Measurements from ENCODE around the gene OR11G2. TPM values are rescaled to one million over a fixed set of nuclear protein-coding genes. Genes with fewer than 3 reads are reported as not detected.
"Not testable (repeated sequence)": the region's sequence is repeated elsewhere in the genome, so short reads cannot be mapped to it uniquely, and the experiment has no call there.

The OR11G2 gene, protein sequence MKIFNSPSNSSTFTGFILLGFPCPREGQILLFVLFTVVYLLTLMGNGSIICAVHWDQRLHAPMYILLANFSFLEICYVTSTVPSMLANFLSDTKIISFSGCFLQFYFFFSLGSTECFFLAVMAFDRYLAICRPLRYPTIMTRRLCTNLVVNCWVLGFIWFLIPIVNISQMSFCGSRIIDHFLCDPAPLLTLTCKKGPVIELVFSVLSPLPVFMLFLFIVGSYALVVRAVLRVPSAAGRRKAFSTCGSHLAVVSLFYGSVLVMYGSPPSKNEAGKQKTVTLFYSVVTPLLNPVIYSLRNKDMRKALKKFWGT
- not detected for total RNA-seq

DNA sequence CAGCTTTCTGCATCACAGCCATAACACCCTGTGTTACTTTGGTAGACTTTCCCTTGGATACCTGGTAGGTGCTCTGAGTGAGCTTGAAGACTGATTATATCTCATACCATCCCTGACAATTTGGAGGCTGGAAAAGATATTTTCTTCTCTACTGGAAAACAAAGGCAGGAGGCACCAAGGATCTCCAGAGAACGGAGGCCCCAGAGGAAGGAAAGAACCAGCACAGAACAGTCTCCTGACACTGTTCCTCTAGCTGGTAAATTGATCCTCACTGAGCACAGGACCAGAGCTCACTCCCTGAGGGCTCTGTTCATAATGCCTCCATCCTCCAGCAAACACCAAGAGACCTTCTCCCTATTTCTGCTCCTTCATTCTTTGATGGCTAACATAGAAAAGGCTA lies at the start of gene OR11G2:
OR11G2 (plus strand) TSS at position 301 of the 400 bp plus-strand sequence. CDS start 6,542 bp downstream, outside the sequence.
- H3K4me3 ChIP-seq, result no peak within 1 kb of the TSS
- TF ChIP-seq, protein P1, sequence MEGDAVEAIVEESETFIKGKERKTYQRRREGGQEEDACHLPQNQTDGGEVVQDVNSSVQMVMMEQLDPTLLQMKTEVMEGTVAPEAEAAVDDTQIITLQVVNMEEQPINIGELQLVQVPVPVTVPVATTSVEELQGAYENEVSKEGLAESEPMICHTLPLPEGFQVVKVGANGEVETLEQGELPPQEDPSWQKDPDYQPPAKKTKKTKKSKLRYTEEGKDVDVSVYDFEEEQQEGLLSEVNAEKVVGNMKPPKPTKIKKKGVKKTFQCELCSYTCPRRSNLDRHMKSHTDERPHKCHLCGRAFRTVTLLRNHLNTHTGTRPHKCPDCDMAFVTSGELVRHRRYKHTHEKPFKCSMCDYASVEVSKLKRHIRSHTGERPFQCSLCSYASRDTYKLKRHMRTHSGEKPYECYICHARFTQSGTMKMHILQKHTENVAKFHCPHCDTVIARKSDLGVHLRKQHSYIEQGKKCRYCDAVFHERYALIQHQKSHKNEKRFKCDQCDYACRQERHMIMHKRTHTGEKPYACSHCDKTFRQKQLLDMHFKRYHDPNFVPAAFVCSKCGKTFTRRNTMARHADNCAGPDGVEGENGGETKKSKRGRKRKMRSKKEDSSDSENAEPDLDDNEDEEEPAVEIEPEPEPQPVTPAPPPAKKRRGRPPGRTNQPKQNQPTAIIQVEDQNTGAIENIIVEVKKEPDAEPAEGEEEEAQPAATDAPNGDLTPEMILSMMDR (IDR thresholded peaks at IDR 0.05), result no peak
- H3K9me3 ChIP-seq, result no peaks in the 10 kb centered on the region
- no peaks in the 10 kb centered on the region for H3K36me3 ChIP-seq
- no peak within 1 kb of the TSS for H3K27ac ChIP-seq
- H3K27me3 ChIP-seq, result no peaks in the 10 kb centered on the region
- no peak for DNase-seq (ENCODE audit: low spot score)
- no peaks in the 10 kb centered on the region for H3K4me1 ChIP-seq

DNA sequence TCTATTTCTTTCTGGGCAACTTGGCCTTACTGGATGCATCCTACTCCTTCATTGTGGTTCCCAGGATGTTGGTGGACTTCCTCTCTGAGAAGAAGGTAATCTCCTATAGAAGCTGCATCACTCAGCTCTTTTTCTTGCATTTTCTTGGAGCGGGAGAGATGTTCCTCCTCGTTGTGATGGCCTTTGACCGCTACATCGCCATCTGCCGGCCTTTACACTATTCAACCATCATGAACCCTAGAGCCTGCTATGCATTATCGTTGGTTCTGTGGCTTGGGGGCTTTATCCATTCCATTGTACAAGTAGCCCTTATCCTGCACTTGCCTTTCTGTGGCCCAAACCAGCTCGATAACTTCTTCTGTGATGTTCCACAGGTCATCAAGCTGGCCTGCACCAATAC lies 46.8 kb upstream of the OR11G2 start:
- no peak overlapping the region for H3K4me3 ChIP-seq
- H3K27ac ChIP-seq, result no peak overlapping the region
- TF ChIP-seq, protein P1 (IDR thresholded peaks at IDR 0.05), result no peak
- no peaks in the 10 kb centered on the region for H3K4me1 ChIP-seq
- no peaks in the 10 kb centered on the region for H3K9me3 ChIP-seq
- DNase-seq (ENCODE audit: low spot score), result no peak
- H3K27me3 ChIP-seq, result no peaks in the 10 kb centered on the region
- no peaks in the 10 kb centered on the region for H3K36me3 ChIP-seq

GRCh38 chr14:20144820-20145219 lies 45.9 kb upstream of the OR11G2 start:
- TF ChIP-seq, protein P1 (IDR thresholded peaks at IDR 0.05), result no peak
- H3K27me3 ChIP-seq, result no peaks in the 10 kb centered on the region
- H3K4me3 ChIP-seq, result no peak overlapping the region
- no peaks in the 10 kb centered on the region for H3K9me3 ChIP-seq
- H3K36me3 ChIP-seq, result no peaks in the 10 kb centered on the region
- no peaks in the 10 kb centered on the region for H3K4me1 ChIP-seq
- no peak overlapping the region for H3K27ac ChIP-seq
- DNase-seq (ENCODE audit: low spot score), result no peak

GRCh38 chr14:20164462-20164861 lies 26.2 kb upstream of the OR11G2 start:
- no peaks in the 10 kb centered on the region for H3K36me3 ChIP-seq
- H3K27ac ChIP-seq, result no peak overlapping the region
- no peaks in the 10 kb centered on the region for H3K27me3 ChIP-seq
- H3K9me3 ChIP-seq, result peaks cover 0 to 26% of the 10 kb centered on the region in 2 donors
- no peak overlapping the region for H3K4me3 ChIP-seq
- TF ChIP-seq, protein P1 (IDR thresholded peaks at IDR 0.05), result no peak
- no peaks in the 10 kb centered on the region for H3K4me1 ChIP-seq
- no peak for DNase-seq (ENCODE audit: low spot score)

DNA sequence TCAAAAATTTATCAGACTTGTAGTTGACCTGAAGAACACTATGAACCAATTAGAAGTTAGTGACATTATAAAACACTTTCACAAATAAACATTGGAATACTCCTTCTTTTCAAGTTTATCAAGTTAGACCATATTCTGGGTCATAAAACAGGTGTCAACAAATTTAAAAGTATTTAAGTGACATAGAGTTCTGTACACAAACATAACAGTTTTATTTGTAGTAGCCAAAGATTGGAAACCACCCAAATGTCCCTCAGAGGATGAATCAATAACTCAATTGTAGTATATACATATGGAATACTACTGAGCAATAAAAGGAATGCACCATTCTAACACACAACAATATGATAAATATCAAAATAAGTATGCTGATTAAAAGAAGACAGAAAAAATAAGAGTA lies 23.6 kb upstream of the OR11G2 start:
- DNase-seq (ENCODE audit: low spot score), result no peak
- H3K9me3 ChIP-seq, result peaks cover 0 to 26% of the 10 kb centered on the region in 2 donors

DNA sequence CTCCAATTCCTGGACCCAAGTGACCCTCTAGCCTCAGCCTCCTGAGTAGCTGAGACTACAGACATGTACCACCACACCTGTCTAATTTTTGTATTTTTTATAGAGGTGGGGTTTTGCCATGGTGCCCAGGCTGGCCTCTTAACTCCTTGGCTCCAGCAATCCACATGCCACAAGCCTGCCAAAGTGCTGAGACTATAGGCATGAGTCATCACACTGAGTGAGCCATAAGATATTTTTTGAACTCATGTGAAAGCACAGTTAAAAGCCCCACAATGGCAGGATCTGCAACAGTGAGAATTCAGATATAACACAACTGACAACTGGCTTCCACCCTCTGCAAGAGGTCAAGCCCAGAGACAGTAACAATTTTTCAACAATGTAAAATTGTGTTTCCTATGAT lies 20.8 kb upstream of the OR11G2 start:
- not testable (repeated sequence) for H3K36me3 ChIP-seq; H3K27ac ChIP-seq; H3K4me3 ChIP-seq; DNase-seq (ENCODE audit: low spot score); H3K4me1 ChIP-seq; H3K9me3 ChIP-seq; H3K27me3 ChIP-seq

More for the DNA sequence above, 23.6 kb upstream of the OR11G2 start:
- Histone ChIP-seq H3K36me3 (no peaks in the 10 kb centered on the region), H3K4me3 (no peak overlapping the region), H3K4me1 (no peaks in the 10 kb centered on the region), H3K27me3 (no peaks in the 10 kb centered on the region), H3K27ac (no peak overlapping the region)
- TF ChIP-seq, protein P1 (IDR thresholded peaks at IDR 0.05), result no peak

GRCh38 chr14:20174205-20174604 lies 16.5 kb upstream of the OR11G2 start:
- not testable (repeated sequence) for H3K4me1 ChIP-seq; H3K9me3 ChIP-seq; H3K36me3 ChIP-seq; H3K27me3 ChIP-seq; DNase-seq (ENCODE audit: low spot score); H3K4me3 ChIP-seq; H3K27ac ChIP-seq

Measured in right atrium auricular region (tissue), 2 donors.